Fibroblast of villous mesenchyme (primary cell): ENCODE results near the gene SMARCA2. TPM values are rescaled to one million over a fixed set of nuclear protein-coding genes. Genes with fewer than 3 reads are reported as not detected.

Source experiments
- DNase-seq: peaks from one replicate; pipeline ENCODE4 v3.0.0-alpha.2; 2010; ENCODE audit warnings: low read depth
- H3K4me3 ChIP-seq: 2 replicates; pipeline ENCODE4 v1.5.1; 2011; ENCODE audit warnings: low read depth, mild to moderate bottlenecking, low read length
- total RNA-seq: library from RNA; depleted of rRNA; stranded (reverse); fragments of >200 nt; gene quantifications from 2 replicates; pipeline ENCODE4 v1.2.3, GENCODE V29; 2012
- TF ChIP-seq, protein P1 (sequence below): IDR thresholded peaks from 2 replicates; pipeline ENCODE4 v1.5.1; 2012; ENCODE audit warnings: low read depth, mild to moderate bottlenecking, low read length; ENCODE audit not compliant: insufficient read depth

Gene SMARCA2
- total RNA-seq = 51.4 and 62.8 TPM in 2 replicates

DNA sequence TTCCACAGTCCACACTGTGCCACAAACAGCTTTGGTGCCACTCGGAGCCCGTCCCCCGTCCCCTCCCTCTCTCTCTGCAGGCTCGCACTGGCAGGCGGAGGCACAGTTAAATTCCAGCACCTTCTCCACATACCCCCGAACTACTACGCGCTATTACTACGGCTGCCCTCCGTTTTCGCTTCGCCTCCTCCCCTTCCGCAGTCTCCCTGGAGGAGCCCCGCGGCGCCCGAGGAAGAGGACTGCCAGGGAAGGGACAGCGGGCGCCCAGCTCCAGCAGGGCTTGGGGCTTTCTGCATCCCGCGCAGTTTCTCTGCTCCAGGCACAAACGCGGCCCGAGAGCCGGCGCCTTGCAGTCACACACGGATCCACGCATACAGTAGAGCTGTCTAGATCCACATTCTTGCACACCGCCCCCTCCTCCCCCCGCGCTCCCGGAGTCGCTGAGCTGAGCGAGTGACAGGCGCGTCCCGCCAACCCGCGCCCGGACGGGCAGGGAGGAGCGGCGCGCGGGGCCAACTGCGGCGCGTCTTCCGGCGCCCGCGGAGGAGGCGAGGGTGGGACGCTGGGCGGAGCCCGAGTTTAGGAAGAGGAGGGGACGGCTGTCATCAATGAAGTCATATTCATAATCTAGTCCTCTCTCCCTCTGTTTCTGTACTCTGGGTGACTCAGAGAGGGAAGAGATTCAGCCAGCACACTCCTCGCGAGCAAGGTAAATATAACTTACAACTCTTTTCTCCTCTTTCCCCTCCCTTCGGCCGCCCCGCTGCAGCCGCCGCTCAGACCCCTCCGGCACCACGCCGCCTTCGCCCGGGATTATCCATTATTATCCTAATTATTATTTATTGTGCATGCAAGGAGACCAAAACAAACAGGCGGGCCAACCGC, at the start of gene SMARCA2:
Gene SMARCA2 (plus strand): TSS at position 652 of the 885 bp plus-strand sequence. CDS start 13,676 bp downstream, outside the sequence.
- H3K4me3 ChIP-seq = peak within 1 kb of the TSS; percentile 89
- TF ChIP-seq, protein P1, sequence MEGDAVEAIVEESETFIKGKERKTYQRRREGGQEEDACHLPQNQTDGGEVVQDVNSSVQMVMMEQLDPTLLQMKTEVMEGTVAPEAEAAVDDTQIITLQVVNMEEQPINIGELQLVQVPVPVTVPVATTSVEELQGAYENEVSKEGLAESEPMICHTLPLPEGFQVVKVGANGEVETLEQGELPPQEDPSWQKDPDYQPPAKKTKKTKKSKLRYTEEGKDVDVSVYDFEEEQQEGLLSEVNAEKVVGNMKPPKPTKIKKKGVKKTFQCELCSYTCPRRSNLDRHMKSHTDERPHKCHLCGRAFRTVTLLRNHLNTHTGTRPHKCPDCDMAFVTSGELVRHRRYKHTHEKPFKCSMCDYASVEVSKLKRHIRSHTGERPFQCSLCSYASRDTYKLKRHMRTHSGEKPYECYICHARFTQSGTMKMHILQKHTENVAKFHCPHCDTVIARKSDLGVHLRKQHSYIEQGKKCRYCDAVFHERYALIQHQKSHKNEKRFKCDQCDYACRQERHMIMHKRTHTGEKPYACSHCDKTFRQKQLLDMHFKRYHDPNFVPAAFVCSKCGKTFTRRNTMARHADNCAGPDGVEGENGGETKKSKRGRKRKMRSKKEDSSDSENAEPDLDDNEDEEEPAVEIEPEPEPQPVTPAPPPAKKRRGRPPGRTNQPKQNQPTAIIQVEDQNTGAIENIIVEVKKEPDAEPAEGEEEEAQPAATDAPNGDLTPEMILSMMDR = no peak
- DNase-seq = peak; percentile 97

- TF ChIP-seq, protein P1 = no peak
- H3K4me3 ChIP-seq = no peak overlapping the region
- DNase-seq = no peak
Measured at GRCh38 chr9:1966725-1967366, 48.3 kb upstream of the SMARCA2 start.

- no peak overlapping the region for H3K4me3 ChIP-seq
- TF ChIP-seq, protein P1 = no peak
- no peak for DNase-seq
Measured at GRCh38 chr9:1969160-1969559, 46.0 kb upstream of the SMARCA2 start.

GRCh38 chr9:1969898-1970297, 45.2 kb upstream of the SMARCA2 start:
- H3K4me3 ChIP-seq = no peak overlapping the region
- no peak for DNase-seq
- TF ChIP-seq, protein P1 = no peak

DNA sequence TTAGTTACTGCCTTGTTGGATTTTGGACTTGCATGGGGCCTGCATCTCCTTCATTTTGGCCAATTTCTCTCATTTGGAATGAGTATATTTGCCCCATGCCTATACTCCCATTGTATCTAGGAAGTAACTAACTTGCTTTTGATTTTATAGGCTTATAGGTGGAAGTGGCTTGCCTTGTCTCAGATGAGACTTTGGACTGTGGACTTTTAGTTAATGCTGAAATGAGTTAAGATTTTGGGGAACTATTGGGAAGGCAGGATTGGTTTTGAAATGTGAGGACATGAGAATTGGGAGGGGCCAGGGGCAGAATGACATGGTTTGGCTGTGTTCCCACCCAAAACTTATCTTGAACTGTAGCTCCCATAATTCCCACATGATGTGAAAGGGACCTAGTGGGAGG, 42.5 kb upstream of the SMARCA2 start:
- no peak for DNase-seq
- TF ChIP-seq, protein P1 = no peak
- H3K4me3 ChIP-seq = no peak overlapping the region

DNA sequence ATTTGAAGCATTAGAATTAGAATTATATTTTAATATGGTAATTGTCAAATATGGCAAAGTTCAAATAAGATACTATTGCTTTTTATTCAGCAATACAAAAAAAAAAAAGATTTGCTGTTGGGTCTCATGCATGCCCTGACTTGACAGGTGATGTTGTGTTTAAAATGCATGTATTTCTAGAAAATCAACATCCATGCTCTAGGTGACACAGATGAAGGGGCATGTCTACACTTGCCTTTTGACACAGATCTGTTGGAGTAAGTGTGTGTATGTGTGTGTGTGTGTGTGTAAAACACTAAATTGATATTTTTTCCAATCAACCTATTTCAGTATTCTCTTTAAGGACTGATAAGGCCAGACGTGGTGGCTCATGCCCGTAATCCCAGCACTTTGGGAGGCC, 38.1 kb upstream of the SMARCA2 start:
- DNase-seq = no peak
- TF ChIP-seq, protein P1 = no peak
- H3K4me3 ChIP-seq = no peak overlapping the region
